H1 (cell line): Measurements from ENCODE around the gene NFASC. TPM values are rescaled to one million over a fixed set of nuclear protein-coding genes. Genes with fewer than 3 reads are reported as not detected.

ENCODE experiments used
- CREB1 ChIP-seq: IDR thresholded peaks from 2 replicates; pipeline ENCODE4 v1.6.1; 2012; ENCODE audit warnings: inconsistent platforms
- EP300 ChIP-seq, 2 experiments: IDR thresholded peaks; 1 replicate in 1 of 2; 2 replicates in 1 of 2; pipeline ENCODE4 v1.6.1; 2011 to 2012; ENCODE audit warnings: low read depth in 2 of 2, low read length in 2 of 2, mild to moderate bottlenecking in 2 of 2, borderline replicate concordance in 1 of 2, inconsistent platforms in 1 of 2, moderate library complexity in 1 of 2
- POLR2A ChIP-seq, 2 experiments: IDR thresholded peaks; 1 replicate in 1 of 2; 2 replicates in 1 of 2; pipeline ENCODE4 v1.6.1; 2011; ENCODE audit warnings: low read depth in 2 of 2, low read length in 2 of 2, mild to moderate bottlenecking in 2 of 2; ENCODE audit errors: control extremely low read depth in 1 of 2
- ZNF274 ChIP-seq: IDR thresholded peaks from 2 replicates; pipeline ENCODE4 v1.7.0; 2012; ENCODE audit warnings: low read length, borderline replicate concordance; ENCODE audit errors: extremely low read depth
- polyA plus RNA-seq, 7 experiments: library from polyadenylated mRNA; depleted of rRNA in 3 of 7; stranded (reverse) in 5 of 7; unstranded in 2 of 7; fragments of >200 nt in 5 of 7; fragments of 200-250 nt in 2 of 7; gene quantifications; 1 replicate in 5 of 7; 2 replicates in 1 of 7; 4 replicates in 1 of 7; pipeline versions ENCODE4 v1.2.1 to v1.2.3, GENCODE V29; 2011 to 2013; ENCODE audit warnings: missing spikeins in 2 of 7, mixed read lengths in 2 of 7
- total RNA-seq: library from RNA; stranded (reverse); fragmentation: NEBNext Ultra II Directional; extraction: Animal tissue kit (Norgen Biotek cat#: 25700); gene quantifications from 2 replicates; pipeline ENCODE4 v1.2.1, GENCODE V29; 2021
- TF ChIP-seq, protein P1 (sequence below): fragments of 300-600 bp; sonication (generic); IDR thresholded peaks from 2 replicates; pipeline ENCODE4 v1.7.1; 2012; ENCODE audit warnings: low read length, moderate library complexity, mild to moderate bottlenecking, inconsistent platforms; ENCODE audit not compliant: insufficient replicate concordance

The NFASC gene
- total and polyA plus RNA-seq, 2 of the 8 experiments (the other 6 are each of a cell fraction or from before 2014, with no cell fraction given): 5.0 to 15.2 TPM

DNA sequence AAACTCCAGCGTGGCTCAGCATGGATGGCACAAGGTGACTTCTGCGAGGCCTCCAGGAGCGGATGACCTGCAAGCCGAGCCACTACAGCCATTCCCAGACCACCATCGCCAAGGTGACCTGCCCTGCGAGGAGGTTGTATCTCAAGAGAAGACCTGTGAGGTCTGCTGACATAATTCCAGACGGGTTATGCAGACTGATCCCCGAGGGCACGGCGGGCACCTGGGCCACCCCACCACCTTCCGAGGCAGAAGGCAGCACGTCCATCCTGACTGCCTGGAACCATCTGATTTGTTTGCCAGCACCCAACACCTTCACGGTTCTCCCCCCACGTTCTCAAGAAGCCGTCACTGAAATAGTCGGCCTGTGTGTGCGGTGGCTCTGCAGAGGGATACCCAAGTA, 115.5 kb downstream of the NFASC start (continued):
- TF ChIP-seq, protein P1, sequence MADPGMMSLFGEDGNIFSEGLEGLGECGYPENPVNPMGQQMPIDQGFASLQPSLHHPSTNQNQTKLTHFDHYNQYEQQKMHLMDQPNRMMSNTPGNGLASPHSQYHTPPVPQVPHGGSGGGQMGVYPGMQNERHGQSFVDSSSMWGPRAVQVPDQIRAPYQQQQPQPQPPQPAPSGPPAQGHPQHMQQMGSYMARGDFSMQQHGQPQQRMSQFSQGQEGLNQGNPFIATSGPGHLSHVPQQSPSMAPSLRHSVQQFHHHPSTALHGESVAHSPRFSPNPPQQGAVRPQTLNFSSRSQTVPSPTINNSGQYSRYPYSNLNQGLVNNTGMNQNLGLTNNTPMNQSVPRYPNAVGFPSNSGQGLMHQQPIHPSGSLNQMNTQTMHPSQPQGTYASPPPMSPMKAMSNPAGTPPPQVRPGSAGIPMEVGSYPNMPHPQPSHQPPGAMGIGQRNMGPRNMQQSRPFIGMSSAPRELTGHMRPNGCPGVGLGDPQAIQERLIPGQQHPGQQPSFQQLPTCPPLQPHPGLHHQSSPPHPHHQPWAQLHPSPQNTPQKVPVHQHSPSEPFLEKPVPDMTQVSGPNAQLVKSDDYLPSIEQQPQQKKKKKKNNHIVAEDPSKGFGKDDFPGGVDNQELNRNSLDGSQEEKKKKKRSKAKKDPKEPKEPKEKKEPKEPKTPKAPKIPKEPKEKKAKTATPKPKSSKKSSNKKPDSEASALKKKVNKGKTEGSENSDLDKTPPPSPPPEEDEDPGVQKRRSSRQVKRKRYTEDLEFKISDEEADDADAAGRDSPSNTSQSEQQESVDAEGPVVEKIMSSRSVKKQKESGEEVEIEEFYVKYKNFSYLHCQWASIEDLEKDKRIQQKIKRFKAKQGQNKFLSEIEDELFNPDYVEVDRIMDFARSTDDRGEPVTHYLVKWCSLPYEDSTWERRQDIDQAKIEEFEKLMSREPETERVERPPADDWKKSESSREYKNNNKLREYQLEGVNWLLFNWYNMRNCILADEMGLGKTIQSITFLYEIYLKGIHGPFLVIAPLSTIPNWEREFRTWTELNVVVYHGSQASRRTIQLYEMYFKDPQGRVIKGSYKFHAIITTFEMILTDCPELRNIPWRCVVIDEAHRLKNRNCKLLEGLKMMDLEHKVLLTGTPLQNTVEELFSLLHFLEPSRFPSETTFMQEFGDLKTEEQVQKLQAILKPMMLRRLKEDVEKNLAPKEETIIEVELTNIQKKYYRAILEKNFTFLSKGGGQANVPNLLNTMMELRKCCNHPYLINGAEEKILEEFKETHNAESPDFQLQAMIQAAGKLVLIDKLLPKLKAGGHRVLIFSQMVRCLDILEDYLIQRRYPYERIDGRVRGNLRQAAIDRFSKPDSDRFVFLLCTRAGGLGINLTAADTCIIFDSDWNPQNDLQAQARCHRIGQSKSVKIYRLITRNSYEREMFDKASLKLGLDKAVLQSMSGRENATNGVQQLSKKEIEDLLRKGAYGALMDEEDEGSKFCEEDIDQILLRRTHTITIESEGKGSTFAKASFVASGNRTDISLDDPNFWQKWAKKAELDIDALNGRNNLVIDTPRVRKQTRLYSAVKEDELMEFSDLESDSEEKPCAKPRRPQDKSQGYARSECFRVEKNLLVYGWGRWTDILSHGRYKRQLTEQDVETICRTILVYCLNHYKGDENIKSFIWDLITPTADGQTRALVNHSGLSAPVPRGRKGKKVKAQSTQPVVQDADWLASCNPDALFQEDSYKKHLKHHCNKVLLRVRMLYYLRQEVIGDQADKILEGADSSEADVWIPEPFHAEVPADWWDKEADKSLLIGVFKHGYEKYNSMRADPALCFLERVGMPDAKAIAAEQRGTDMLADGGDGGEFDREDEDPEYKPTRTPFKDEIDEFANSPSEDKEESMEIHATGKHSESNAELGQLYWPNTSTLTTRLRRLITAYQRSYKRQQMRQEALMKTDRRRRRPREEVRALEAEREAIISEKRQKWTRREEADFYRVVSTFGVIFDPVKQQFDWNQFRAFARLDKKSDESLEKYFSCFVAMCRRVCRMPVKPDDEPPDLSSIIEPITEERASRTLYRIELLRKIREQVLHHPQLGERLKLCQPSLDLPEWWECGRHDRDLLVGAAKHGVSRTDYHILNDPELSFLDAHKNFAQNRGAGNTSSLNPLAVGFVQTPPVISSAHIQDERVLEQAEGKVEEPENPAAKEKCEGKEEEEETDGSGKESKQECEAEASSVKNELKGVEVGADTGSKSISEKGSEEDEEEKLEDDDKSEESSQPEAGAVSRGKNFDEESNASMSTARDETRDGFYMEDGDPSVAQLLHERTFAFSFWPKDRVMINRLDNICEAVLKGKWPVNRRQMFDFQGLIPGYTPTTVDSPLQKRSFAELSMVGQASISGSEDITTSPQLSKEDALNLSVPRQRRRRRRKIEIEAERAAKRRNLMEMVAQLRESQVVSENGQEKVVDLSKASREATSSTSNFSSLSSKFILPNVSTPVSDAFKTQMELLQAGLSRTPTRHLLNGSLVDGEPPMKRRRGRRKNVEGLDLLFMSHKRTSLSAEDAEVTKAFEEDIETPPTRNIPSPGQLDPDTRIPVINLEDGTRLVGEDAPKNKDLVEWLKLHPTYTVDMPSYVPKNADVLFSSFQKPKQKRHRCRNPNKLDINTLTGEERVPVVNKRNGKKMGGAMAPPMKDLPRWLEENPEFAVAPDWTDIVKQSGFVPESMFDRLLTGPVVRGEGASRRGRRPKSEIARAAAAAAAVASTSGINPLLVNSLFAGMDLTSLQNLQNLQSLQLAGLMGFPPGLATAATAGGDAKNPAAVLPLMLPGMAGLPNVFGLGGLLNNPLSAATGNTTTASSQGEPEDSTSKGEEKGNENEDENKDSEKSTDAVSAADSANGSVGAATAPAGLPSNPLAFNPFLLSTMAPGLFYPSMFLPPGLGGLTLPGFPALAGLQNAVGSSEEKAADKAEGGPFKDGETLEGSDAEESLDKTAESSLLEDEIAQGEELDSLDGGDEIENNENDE: no peak
- TF ChIP-seq POLR2A (IDR thresholded peaks at IDR 0.05; ENCODE audit: control extremely low read depth in 1 of 2, low read depth in 2 of 2, low read length in 2 of 2) (no peak), EP300 (IDR thresholded peaks at IDR 0.05; ENCODE audit: borderline replicate concordance in 1 of 2, low read depth in 2 of 2, low read length in 2 of 2) (no peak), ZNF274 (no peak), CREB1 (no peak)
